CD4-positive, alpha-beta T cell treated with Interleukin-4 for 1 hour (primary cell): ENCODE data around the gene COL4A1.
"Not testable (repeated sequence)": the region's sequence is repeated elsewhere in the genome, so short reads cannot be mapped to it uniquely, and the experiment has no call there.

Experiments
- DNase-seq, 2 donors: peaks; one replicate each; pipeline ENCODE4 v3.0.0-alpha.2; 2020 to 2022

Gene COL4A1

DNA sequence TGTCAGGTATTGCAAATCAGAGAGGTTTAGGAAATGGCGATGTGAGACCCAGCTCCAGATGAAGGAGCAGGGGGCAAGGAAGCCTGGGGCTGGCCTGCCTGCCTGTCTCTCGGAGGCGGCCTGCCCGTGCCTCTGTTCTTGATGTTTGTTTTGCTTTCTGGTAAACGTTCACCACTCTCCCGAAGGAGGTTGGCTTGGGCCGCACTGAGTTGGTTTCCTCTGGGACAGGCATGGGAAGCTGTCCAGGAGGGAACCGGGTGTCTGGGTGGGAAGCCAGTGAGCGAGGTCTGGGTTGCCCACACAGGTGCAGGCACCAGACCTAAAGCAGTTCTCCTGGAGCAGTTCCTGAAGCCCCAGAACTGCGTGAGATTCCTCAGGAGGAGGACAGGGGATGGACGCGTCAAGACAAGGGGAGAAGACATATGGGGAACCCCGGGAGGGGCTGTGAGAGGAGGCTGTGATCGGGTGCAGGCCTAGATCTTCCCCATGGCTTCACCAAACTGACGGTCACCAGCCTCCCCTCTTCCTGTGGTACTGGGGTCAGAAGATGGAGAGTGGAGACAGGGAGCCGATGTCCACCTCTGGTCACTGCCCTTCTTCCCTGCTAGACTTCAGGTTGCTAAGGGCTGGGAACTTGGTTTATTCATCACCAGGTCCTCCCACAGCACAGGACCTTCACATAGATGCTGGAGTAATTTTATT, 15.3 kb upstream of the COL4A1 start:
- DNase-seq, result no peak

GRCh38 chr13:110321573-110321972, 14.6 kb upstream of the COL4A1 start:
- DNase-seq, result not testable (repeated sequence)

- no peak for DNase-seq
These were observed 13.7 kb upstream of the COL4A1 start for GRCh38 chr13:110320645-110321044.

- DNase-seq, result no peak
These were observed 13.0 kb upstream of the COL4A1 start for GRCh38 chr13:110319774-110320509.

DNA sequence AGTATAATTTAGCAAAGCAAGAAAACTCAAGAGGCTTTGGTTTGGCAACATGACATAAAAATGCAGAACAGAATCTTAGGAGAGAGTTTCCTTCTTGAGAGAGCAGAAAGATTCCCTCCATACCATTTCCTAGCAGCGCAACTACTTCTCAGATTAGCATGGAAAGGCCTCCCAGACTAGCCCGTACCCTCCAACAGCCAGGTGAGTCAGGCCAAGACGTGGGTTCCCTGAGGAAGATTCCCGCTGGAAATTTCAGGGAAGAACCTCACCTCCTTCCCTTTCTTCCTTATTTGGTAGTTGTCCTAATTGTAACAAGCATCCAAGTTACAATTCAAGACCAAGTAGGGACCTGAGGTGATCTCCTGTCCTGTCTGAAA, 12.4 kb upstream of the COL4A1 start:
- no peak for DNase-seq

- no peak for DNase-seq
These were observed 12.0 kb upstream of the COL4A1 start for GRCh38 chr13:110318920-110319319.

DNA sequence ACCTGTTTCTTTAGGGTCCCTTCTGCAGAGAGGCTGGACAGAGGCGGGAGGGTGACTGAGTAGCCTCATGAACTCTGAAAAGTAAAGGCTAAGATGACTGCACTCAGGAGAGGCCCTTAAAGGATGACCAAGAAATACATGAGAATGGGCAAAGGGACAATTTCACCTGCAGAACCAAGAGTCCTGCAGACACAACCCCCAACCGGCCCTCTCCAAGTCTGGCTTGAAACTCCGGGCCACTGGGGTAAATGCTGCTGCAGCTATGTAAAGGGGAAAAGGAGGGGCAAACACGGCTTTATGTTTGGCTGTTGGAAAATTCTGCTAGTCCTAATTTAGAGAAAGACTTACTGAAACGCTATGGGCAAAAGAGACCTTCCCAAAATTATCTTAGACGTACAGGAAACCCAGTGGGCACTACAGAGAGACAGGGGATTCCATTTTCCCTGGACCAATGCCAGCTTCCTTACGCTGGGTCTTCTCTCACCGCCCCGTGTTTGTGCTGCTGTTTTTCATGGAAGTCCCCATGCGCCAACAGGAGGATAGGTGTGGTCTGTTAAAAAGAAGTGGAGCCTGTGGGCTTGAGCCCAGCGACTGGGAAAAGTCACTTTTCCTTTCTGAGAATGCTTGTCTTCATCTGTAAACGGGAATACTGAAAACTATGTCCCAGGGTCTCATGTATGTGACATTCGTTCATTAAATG, 10.7 kb upstream of the COL4A1 start:
- DNase-seq, result no peak

DNA sequence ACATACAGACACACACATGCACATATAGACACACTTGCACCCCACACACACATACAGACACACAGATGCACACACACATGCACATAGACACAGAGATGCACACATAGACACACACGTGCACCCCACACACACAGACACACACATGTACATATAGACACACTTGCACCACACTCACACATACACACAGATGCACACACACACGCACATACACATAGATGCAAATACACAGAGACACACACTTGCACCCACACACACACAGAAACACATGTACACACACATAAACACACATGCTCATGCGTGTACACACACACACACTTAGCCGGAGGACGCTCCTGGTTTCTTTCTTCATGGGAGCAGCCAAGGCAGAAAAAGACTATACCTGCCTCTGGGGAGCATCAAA, 10.1 kb upstream of the COL4A1 start:
- DNase-seq, result no peak

GRCh38 chr13:110316196-110316595, 9.2 kb upstream of the COL4A1 start:
- no peak for DNase-seq

GRCh38 chr13:110314516-110315245, 7.7 kb upstream of the COL4A1 start:
- no peak for DNase-seq

DNA sequence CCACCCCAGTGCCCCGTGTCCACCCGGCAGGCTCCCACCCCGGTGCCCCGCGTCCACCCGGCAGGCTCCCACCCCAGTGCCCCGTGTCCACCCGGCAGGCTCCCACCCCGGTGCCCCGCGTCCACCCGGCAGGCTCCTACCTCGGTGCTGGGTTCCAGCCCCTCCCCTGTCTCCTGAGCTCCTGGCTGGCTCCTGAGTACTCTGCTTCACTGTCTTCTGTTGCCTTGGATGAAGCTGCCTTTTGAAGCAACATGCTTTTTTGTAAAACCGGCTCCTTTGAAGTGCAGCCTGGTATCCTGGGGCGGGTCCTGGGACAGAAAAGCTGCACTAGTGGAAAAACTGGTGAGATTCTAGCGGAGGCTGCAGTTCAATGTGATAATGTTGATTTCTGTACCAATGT, 6.8 kb upstream of the COL4A1 start:
- DNase-seq, result not testable (repeated sequence)

- DNase-seq, result not testable (repeated sequence)
These were observed 6.3 kb upstream of the COL4A1 start for GRCh38 chr13:110313261-110313660.

- no peak for DNase-seq
These were observed 5.5 kb upstream of the COL4A1 start for GRCh38 chr13:110312339-110313031.

GRCh38 chr13:110311443-110312338, 4.7 kb upstream of the COL4A1 start:
- DNase-seq, result no peak

GRCh38 chr13:110310541-110311442, 3.8 kb upstream of the COL4A1 start:
- DNase-seq, result no peak

- no peak for DNase-seq
These were observed 2.9 kb upstream of the COL4A1 start for GRCh38 chr13:110309661-110310524.

GRCh38 chr13:110308656-110309359, 1.9 kb upstream of the COL4A1 start:
- no peak for DNase-seq

DNA sequence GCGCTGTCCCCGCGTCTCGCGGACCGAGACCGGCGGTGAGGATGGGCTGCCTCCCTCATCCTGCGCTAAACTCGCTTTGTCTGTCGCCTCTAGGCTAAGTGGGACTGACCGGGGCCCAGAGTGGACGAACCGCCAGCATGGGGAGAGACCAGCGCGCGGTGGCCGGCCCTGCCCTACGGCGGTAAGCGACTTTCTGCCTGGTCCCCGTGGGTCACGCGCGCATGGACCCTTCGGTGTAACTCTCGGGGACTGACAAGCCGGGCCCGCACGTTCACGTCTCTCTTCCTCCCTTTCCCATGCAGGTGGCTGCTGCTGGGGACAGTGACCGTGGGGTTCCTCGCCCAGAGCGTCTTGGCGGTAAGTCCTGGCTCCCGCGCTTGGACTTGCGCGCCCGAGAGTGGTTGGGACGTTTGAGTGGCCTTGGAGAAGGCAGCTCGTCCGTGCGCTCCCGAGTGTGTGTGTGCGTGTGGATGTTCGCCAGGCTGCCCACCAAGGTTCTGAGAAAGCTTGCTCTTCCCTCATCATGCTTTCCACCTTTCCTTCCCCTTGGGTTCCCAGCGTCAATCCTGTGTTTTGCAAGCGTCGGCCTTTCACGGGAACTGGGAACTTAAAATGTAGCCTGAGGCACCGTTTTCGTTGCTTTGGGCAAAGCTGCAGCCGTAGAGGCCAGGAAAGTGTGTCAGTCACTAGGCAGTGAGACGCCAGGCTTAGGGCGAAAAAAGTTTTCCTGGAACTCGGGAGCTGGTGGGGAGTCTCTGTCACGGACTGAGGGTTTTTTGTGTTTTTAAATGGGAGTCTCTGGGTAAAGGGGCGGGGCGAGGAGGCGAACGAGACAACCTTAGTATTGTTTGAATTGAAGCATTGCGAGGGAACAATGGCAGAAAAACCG, 1.1 kb upstream of the COL4A1 start:
- no peak for DNase-seq
